A673 (cell line): ENCODE measurements around the gene IFFO2. TPM values are rescaled to one million over a fixed set of nuclear protein-coding genes. Genes with fewer than 3 reads are reported as not detected.

Experiments
- BruUV-seq: library from RNA; stranded (reverse); fragments of 400-500 nt; replicated peaks from 2 replicates; lab custom pipeline; 2021; lab: Mats Ljungman, UMichigan
- CTCF ChIA-PET: fragments of 300-600 bp; sonication (Branson Sonifier 250); formaldehyde crosslinking; loops from one replicate; lab custom pipeline; 2022; ENCODE audit warnings: antibody characterized with exemption; lab: Charles Lee
- POLR2A ChIA-PET: fragments of 300-600 bp; sonication (Branson Sonifier 250); formaldehyde crosslinking; loops from one replicate; lab custom pipeline; 2022; ENCODE audit warnings: antibody characterized with exemption; ENCODE audit not compliant: low non-redundant PET; lab: Charles Lee
- DNase-seq: peaks from one replicate; pipeline ENCODE4 v3.0.0-alpha.2; 2015; ENCODE audit warnings: low spot score
- H3K27ac ChIP-seq: fragments of 200-600 bp; sonication (generic); 2 replicates; pipeline ENCODE4 v1.5.1; 2016; ENCODE audit warnings: mixed run types, low read depth, mild to moderate bottlenecking, mixed read lengths, antibody characterized with exemption, low read length; ENCODE audit not compliant: poor library complexity, severe bottlenecking
- H3K27me3 ChIP-seq: fragments of 200-600 bp; sonication (generic); replicated peaks from 2 replicates; pipeline ENCODE4 v1.6.1; 2017; ENCODE audit warnings: mixed run types, low read depth, mild to moderate bottlenecking, mixed read lengths, antibody characterized with exemption, low read length; ENCODE audit not compliant: insufficient read depth, poor library complexity
- H3K36me3 ChIP-seq: fragments of 200-600 bp; sonication (generic); 2 replicates; pipeline ENCODE4 v1.6.1; 2016; ENCODE audit warnings: mixed run types, mild to moderate bottlenecking, mixed read lengths, antibody characterized with exemption, low read length; ENCODE audit not compliant: insufficient read depth, poor library complexity, severe bottlenecking
- H3K4me1 ChIP-seq: fragments of 200-600 bp; sonication (generic); 2 replicates; pipeline ENCODE4 v1.6.1; 2017; ENCODE audit warnings: mixed run types, mild to moderate bottlenecking, mixed read lengths, antibody characterized with exemption, low read length; ENCODE audit not compliant: insufficient read depth, poor library complexity, severe bottlenecking
- H3K4me3 ChIP-seq: fragments of 200-600 bp; sonication (generic); 2 replicates; pipeline ENCODE4 v1.5.1; 2016; ENCODE audit warnings: low read depth, mixed run types, mild to moderate bottlenecking, mixed read lengths, low read length; ENCODE audit not compliant: poor library complexity, severe bottlenecking
- H3K9me3 ChIP-seq: fragments of 200-600 bp; sonication (generic); 2 replicates; pipeline ENCODE4 v1.6.1; 2016; ENCODE audit warnings: mixed run types, low read depth, mild to moderate bottlenecking, mixed read lengths, antibody characterized with exemption, low read length; ENCODE audit not compliant: poor library complexity, severe bottlenecking
- EZH2 ChIP-seq: fragments of 200-600 bp; sonication (generic); IDR thresholded peaks from 2 replicates; pipeline ENCODE4 v1.6.1; 2017; ENCODE audit warnings: borderline replicate concordance, low read depth, mild to moderate bottlenecking, mixed read lengths, antibody characterized with exemption, low read length; ENCODE audit not compliant: poor library complexity, severe bottlenecking
- intact Hi-C: fragments of 100-400 bp; cut with micrococcal nuclease; formaldehyde crosslinking; loops from one replicate; pipeline ENCODE4 v1.10.0; 2022; ENCODE audit not compliant: unreplicated experiment
- total RNA-seq: library from RNA; stranded (reverse); gene quantifications from 2 replicates; pipeline ENCODE4 v1.2.3, GENCODE V29; 2021
- TF ChIP-seq, protein P1 (sequence below): fragments of 300-800, 200-600 bp; sonication (generic); conservative IDR thresholded peaks from 2 replicates; pipeline ENCODE4 v1.5.1; 2017; ENCODE audit warnings: low read depth, mild to moderate bottlenecking, antibody characterized with exemption, low read length, moderate library complexity, mixed read lengths

The IFFO2 gene
- total RNA-seq, 1 experiment from 2014 or later, result 13.3 TPM

DNA sequence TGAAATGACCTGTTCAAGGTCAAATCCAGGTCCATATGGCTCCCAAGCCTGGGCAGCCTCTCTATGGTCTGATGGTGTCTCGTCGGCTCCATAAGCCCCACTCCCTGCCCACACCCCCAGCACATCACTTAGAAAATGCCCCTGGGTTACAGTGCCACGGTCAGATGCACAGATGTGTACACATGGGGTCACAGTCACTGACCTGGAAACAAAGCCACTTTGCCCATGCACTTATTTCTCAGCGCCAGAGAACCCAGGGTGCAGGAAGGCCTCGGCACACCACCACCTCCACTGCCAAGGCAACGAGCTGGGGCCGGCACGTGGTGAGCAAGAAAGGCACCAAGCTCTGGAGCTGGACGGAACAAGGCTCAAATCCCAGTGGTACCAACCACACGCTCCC lies 24.7 kb downstream of the IFFO2 start:
- H3K27me3 ChIP-seq, result no peaks in the 10 kb centered on the region
- ChIA-PET CTCF (no interaction called here), POLR2A (no interaction called here)
- H3K4me3 ChIP-seq, result no peak overlapping the region
- no peak for DNase-seq
- no peak for TF ChIP-seq EZH2
- TF ChIP-seq, protein P1, sequence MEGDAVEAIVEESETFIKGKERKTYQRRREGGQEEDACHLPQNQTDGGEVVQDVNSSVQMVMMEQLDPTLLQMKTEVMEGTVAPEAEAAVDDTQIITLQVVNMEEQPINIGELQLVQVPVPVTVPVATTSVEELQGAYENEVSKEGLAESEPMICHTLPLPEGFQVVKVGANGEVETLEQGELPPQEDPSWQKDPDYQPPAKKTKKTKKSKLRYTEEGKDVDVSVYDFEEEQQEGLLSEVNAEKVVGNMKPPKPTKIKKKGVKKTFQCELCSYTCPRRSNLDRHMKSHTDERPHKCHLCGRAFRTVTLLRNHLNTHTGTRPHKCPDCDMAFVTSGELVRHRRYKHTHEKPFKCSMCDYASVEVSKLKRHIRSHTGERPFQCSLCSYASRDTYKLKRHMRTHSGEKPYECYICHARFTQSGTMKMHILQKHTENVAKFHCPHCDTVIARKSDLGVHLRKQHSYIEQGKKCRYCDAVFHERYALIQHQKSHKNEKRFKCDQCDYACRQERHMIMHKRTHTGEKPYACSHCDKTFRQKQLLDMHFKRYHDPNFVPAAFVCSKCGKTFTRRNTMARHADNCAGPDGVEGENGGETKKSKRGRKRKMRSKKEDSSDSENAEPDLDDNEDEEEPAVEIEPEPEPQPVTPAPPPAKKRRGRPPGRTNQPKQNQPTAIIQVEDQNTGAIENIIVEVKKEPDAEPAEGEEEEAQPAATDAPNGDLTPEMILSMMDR, result no peak
- H3K9me3 ChIP-seq, result no peaks in the 10 kb centered on the region
- H3K36me3 ChIP-seq, result no peaks in the 10 kb centered on the region
- intact Hi-C loops, result no loop called here
- H3K4me1 ChIP-seq, result peaks cover 18% of the 10 kb centered on the region
- no TSS peak for BruUV-seq
- H3K27ac ChIP-seq, result no peak overlapping the region

GRCh38 chr1:18929686-18930085 lies 26.8 kb downstream of the IFFO2 start:
- intact Hi-C loops, result no loop called here
- Histone ChIP-seq H3K9me3 (no peaks in the 10 kb centered on the region), H3K4me3 (no peak overlapping the region), H3K27me3 (no peaks in the 10 kb centered on the region), H3K4me1 (peaks cover 26% of the 10 kb centered on the region), H3K27ac (no peak overlapping the region), H3K36me3 (no peaks in the 10 kb centered on the region)
- CTCF ChIA-PET, result no interaction called here
- no peak for DNase-seq
- TF ChIP-seq, protein P1, result no peak
- TF ChIP-seq EZH2, result no peak
- no TSS peak for BruUV-seq
- POLR2A ChIA-PET, result no interaction called here

DNA sequence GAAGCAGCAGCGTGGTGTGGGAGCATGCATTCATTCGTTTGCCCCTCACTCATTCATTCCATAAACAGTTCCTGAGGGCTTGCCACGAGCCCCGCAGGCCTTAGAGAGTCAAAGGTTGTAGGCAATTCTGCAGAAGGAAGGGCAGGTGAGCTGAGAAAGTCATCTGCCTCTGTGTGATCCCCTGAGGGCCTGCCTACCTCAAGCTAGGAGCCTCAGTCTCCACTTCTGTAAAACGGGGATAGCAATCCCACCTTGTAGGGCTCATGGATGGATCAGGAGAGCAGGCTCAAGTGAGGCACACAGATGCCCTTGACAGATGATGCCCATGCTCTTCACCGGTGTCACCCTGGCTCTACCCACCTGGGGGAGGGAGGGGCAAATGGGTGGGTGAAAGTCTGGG lies 27.5 kb downstream of the IFFO2 start:
- CTCF ChIA-PET, result no interaction called here
- POLR2A ChIA-PET, result no interaction called here
- no peaks in the 10 kb centered on the region for H3K36me3 ChIP-seq
- no TSS peak for BruUV-seq
- TF ChIP-seq, protein P1, result no peak
- no peak for TF ChIP-seq EZH2
- intact Hi-C loops, result no loop called here
- H3K4me3 ChIP-seq, result no peak overlapping the region
- no peaks in the 10 kb centered on the region for H3K27me3 ChIP-seq
- no peak overlapping the region for H3K27ac ChIP-seq
- no peaks in the 10 kb centered on the region for H3K9me3 ChIP-seq
- no peak for DNase-seq
- peaks cover 30% of the 10 kb centered on the region for H3K4me1 ChIP-seq
